NCI-H187 (cell line): ENCODE results near the gene KRTAP9-8.
"Not testable (repeated sequence)": the region's sequence is repeated elsewhere in the genome, so short reads cannot be mapped to it uniquely, and the experiment has no call there.

Source experiments
- DNase-seq, 2 experiments: peaks; one replicate each; lab custom pipeline; 2025; lab: John Stamatoyannopoulos, UW

The KRTAP9-8 gene

GRCh38 chr17:41237949-41238437 is at the start of gene KRTAP9-8:
Gene KRTAP9-8 (plus strand): TSS chr17:41237999. CDS start chr17:41238052, 53 bp downstream.
- not testable (repeated sequence) for DNase-seq

GRCh38 chr17:41189837-41190318 is 47.9 kb upstream of the KRTAP9-8 start, which contains the start of gene KRTAP9-1:
Gene KRTAP9-1 (plus strand): TSS chr17:41189887. CDS start chr17:41189887, 0 bp downstream.
- not testable (repeated sequence) for DNase-seq

- no peak for DNase-seq
Observed at GRCh38 chr17:41190328-41190727, 47.5 kb upstream of the KRTAP9-8 start.

GRCh38 chr17:41196068-41196467 is 41.7 kb upstream of the KRTAP9-8 start:
- no peak for DNase-seq

GRCh38 chr17:41199421-41200078 is 38.2 kb upstream of the KRTAP9-8 start:
- DNase-seq, result no peak

GRCh38 chr17:41211845-41212466 is 25.8 kb upstream of the KRTAP9-8 start:
- peak in 1 of 2 experiments; percentile 30 for DNase-seq

GRCh38 chr17:41212524-41213169 is 25.2 kb upstream of the KRTAP9-8 start:
- DNase-seq, result no peak

- no peak for DNase-seq
Observed at GRCh38 chr17:41215681-41216080, 22.1 kb upstream of the KRTAP9-8 start.

GRCh38 chr17:41223821-41224220 is 14.0 kb upstream of the KRTAP9-8 start:
- DNase-seq, result no peak

- DNase-seq, result no peak
Observed at GRCh38 chr17:41226051-41226450, 11.7 kb upstream of the KRTAP9-8 start.

- DNase-seq, result not testable (repeated sequence)
Observed at GRCh38 chr17:41226598-41227095, 11.2 kb upstream of the KRTAP9-8 start, which contains the start of gene KRTAP9-2. Gene KRTAP9-2 (plus strand): TSS chr17:41226648. CDS start chr17:41226655, 7 bp downstream.

GRCh38 chr17:41230094-41230493 is 7.7 kb upstream of the KRTAP9-8 start:
- DNase-seq, result no peak

- DNase-seq, result no peak
Observed at GRCh38 chr17:41231731-41232130, 6.1 kb upstream of the KRTAP9-8 start.

- not testable (repeated sequence) for DNase-seq
Observed at GRCh38 chr17:41232399-41233105, 5.2 kb upstream of the KRTAP9-8 start, which contains the start of gene KRTAP9-3. Gene KRTAP9-3 (plus strand): TSS chr17:41232449. CDS start chr17:41232502, 53 bp downstream.

GRCh38 chr17:41237116-41237515 is 683 bp upstream of the KRTAP9-8 start:
- not testable (repeated sequence) for DNase-seq

GRCh38 chr17:41246995-41247787 is 9.4 kb downstream of the KRTAP9-8 start:
- not testable (repeated sequence) for DNase-seq

GRCh38 chr17:41249637-41250240 is 11.9 kb downstream of the KRTAP9-8 start, which contains the start of gene KRTAP9-4:
Gene KRTAP9-4 (plus strand): TSS chr17:41249687. CDS start chr17:41249721, 34 bp downstream.
- not testable (repeated sequence) for DNase-seq

GRCh38 chr17:41251261-41251660 is 13.5 kb downstream of the KRTAP9-8 start:
- DNase-seq, result no peak

- no peak for DNase-seq
Observed at GRCh38 chr17:41254861-41255260, 17.1 kb downstream of the KRTAP9-8 start.
